Mesothelial cell of epicardium (in vitro differentiated cells): ENCODE measurements around the gene NAALADL1. TPM values are rescaled to one million over a fixed set of nuclear protein-coding genes. Genes with fewer than 3 reads are reported as not detected.

ENCODE experiments used
- DNase-seq, 2 experiments: peaks; one replicate each; pipeline ENCODE4 v3.0.0; 2021; ENCODE audit warnings: low spot score in 2 of 2; ENCODE audit not compliant: unreplicated experiment in 2 of 2
- H3K27ac Mint-ChIP-seq: 2 replicates; pipeline ENCODE4 v1.8.0; 2021; ENCODE audit warnings: mixed read lengths
- H3K27me3 Mint-ChIP-seq: 2 replicates; pipeline ENCODE4 v1.8.0; 2021; ENCODE audit warnings: low read depth, mixed read lengths
- H3K36me3 Mint-ChIP-seq: 2 replicates; pipeline ENCODE4 v1.8.0; 2021; ENCODE audit warnings: mixed read lengths
- H3K4me1 Mint-ChIP-seq: 2 replicates; pipeline ENCODE4 v1.8.0; 2021; ENCODE audit warnings: mixed read lengths
- H3K4me3 Mint-ChIP-seq: 2 replicates; pipeline ENCODE4 v1.8.0; 2021; ENCODE audit warnings: mild to moderate bottlenecking, moderate library complexity, mixed read lengths
- H3K9me3 Mint-ChIP-seq: 2 replicates; pipeline ENCODE4 v1.8.0; 2021; ENCODE audit warnings: mixed read lengths
- CTCF ChIP-seq: fragments of 200-600 bp; sonication (generic); IDR thresholded peaks from one replicate; pipeline ENCODE4 v1.5.0; 2021; ENCODE audit warnings: antibody characterized with exemption; ENCODE audit not compliant: unreplicated experiment
- total RNA-seq: library from RNA; stranded (reverse); gene quantifications from 3 replicates; pipeline ENCODE4 v1.2.1, GENCODE V29; 2021

Gene NAALADL1
- total RNA-seq, 1 donor from 2014 or later: 1.2 TPM

GRCh38 chr11:65090628-65091027 is 32.3 kb upstream of the NAALADL1 start:
- Mint-ChIP-seq H3K27me3 (no peaks in the 10 kb centered on the region), H3K4me1 (peaks cover 2% of the 10 kb centered on the region), H3K36me3 (peaks cover 12% of the 10 kb centered on the region), H3K27ac (no peak overlapping the region), H3K4me3 (no peak overlapping the region), H3K9me3 (no peaks in the 10 kb centered on the region)
- no peak for TF ChIP-seq CTCF
- no peak for DNase-seq

- peaks cover 13% of the 10 kb centered on the region for H3K36me3 Mint-ChIP-seq
- no peak for TF ChIP-seq CTCF
- no peak overlapping the region for H3K4me3 Mint-ChIP-seq
- H3K27me3 Mint-ChIP-seq: no peaks in the 10 kb centered on the region
- no peaks in the 10 kb centered on the region for H3K9me3 Mint-ChIP-seq
- H3K4me1 Mint-ChIP-seq: peaks cover 8% of the 10 kb centered on the region
- no peak for DNase-seq
- H3K27ac Mint-ChIP-seq: no peak overlapping the region
Observed at GRCh38 chr11:65089621-65090020, 31.3 kb upstream of the NAALADL1 start.

- no peak overlapping the region for H3K27ac Mint-ChIP-seq
- no peak for DNase-seq
- TF ChIP-seq CTCF: no peak
- peaks cover 13% of the 10 kb centered on the region for H3K36me3 Mint-ChIP-seq
- H3K4me3 Mint-ChIP-seq: no peak overlapping the region
- no peaks in the 10 kb centered on the region for H3K27me3 Mint-ChIP-seq
- H3K4me1 Mint-ChIP-seq: peaks cover 22% of the 10 kb centered on the region
- no peaks in the 10 kb centered on the region for H3K9me3 Mint-ChIP-seq
Observed at GRCh38 chr11:65087827-65088226, 29.5 kb upstream of the NAALADL1 start.

- DNase-seq: no peak
- Mint-ChIP-seq H3K9me3 (no peaks in the 10 kb centered on the region), H3K36me3 (peaks cover 13% of the 10 kb centered on the region), H3K4me3 (no peak overlapping the region), H3K27me3 (no peaks in the 10 kb centered on the region), H3K27ac (no peak overlapping the region), H3K4me1 (peaks cover 25% of the 10 kb centered on the region)
- TF ChIP-seq CTCF: no peak
Observed at GRCh38 chr11:65087216-65087615, 28.9 kb upstream of the NAALADL1 start.

GRCh38 chr11:65086809-65087208 is 28.5 kb upstream of the NAALADL1 start:
- TF ChIP-seq CTCF: no peak
- peaks cover 25% of the 10 kb centered on the region for H3K4me1 Mint-ChIP-seq
- peaks cover 13% of the 10 kb centered on the region for H3K36me3 Mint-ChIP-seq
- no peaks in the 10 kb centered on the region for H3K9me3 Mint-ChIP-seq
- H3K4me3 Mint-ChIP-seq: no peak overlapping the region
- no peak for DNase-seq
- H3K27me3 Mint-ChIP-seq: no peaks in the 10 kb centered on the region
- no peak overlapping the region for H3K27ac Mint-ChIP-seq

- Mint-ChIP-seq H3K4me1 (peaks cover 25% of the 10 kb centered on the region), H3K27me3 (no peaks in the 10 kb centered on the region), H3K4me3 (peak overlapping the region; percentile 96), H3K9me3 (no peaks in the 10 kb centered on the region), H3K36me3 (peaks cover 15% of the 10 kb centered on the region), H3K27ac (peak overlapping the region; percentile 2)
- no peak for TF ChIP-seq CTCF
- DNase-seq: no peak
Observed at GRCh38 chr11:65085446-65085845, 27.1 kb upstream of the NAALADL1 start.
